Measurements from ENCODE around the gene MAPRE3. TPM values are rescaled to one million over a fixed set of nuclear protein-coding genes. Genes with fewer than 3 reads are reported as not detected.

Gene MAPRE3
- total and polyA plus RNA-seq, 2 donors (not counting 3 experiments of a cell fraction or from before 2014, with no cell fraction given) = 4.4 to 6.1 TPM

DNA sequence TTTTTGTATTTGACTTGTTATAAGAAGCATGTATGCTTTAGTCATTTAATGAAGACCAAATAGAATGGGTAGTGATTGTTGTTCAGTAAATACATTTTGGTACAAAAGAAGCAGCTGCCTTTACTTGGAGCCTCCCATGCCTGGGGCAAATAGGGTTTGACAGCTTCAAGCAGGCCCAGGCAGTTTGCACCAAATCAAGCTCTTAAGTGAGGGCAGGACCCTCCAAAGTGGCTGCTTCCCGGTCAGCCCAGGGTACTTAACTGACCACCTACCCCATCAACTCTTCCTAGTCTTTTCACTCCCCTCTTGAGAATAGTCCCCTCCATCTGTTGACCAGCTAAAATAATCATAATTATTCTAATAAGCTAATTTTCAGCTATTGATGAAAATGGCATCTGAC lies 5.2 kb downstream of the MAPRE3 start:
- dilution Hi-C loops (cut with MboI; ENCODE audit: extremely low pct_ligation_motif_present, low sequenced_read_pairs) (no loop called here), intact Hi-C loops (cut with micrococcal nuclease) (no loop called here)
- H4K20me1 ChIP-seq (replicated peaks; ENCODE audit: control insufficient read depth, extremely low read depth, insufficient read depth, low read length) = no peaks in the 10 kb centered on the region
- H3K27me3 ChIP-seq (ENCODE audit: control insufficient read depth in 2 of 2, insufficient read depth in 2 of 2, low read length in 2 of 2) = peaks cover 6% of the 10 kb centered on the region in 2 experiments
- no peaks in the 10 kb centered on the region for H3K36me3 ChIP-seq (ENCODE audit: control insufficient read depth in 2 of 2, extremely low read depth in 1 of 2, insufficient read depth in 2 of 2, low read length in 2 of 2)
- no peak for TF ChIP-seq MAX (IDR thresholded peaks at IDR 0.05; ENCODE audit: insufficient read depth, insufficient read length)
- no peaks in the 10 kb centered on the region for H3K9me1 ChIP-seq (replicated peaks; ENCODE audit: control insufficient read depth, extremely low read depth, insufficient read depth, low read length)
- no peaks in the 10 kb centered on the region for H3K79me2 ChIP-seq (ENCODE audit: control insufficient read depth, insufficient read depth, low read length)
- BruUV-seq (replicated peaks) = no TSS peak
- DNase-seq (ENCODE audit: low read depth, low spot score) = no peak
- no peak overlapping the region for H3K9ac ChIP-seq (replicated peaks; ENCODE audit: extremely low read depth, insufficient read depth, low read length)
- H2AFZ ChIP-seq (ENCODE audit: low read depth, low read length) = no peak overlapping the region
- FAIRE-seq = no peak
- H3K27ac ChIP-seq (ENCODE audit: insufficient read depth, low read depth, low read length) = no peak overlapping the region
- CTCF ChIA-PET = interaction anchor here (0.7 to 2.1 kb wide), 9 partner anchors 8 to 129 kb away, joined by 3 to 6 read pairs (median 3); no protein-coding TSS in a partner anchor
- H3K4me3 ChIP-seq (replicated peaks in 1 of 3; ENCODE audit: insufficient read depth in 1 of 3, low read depth in 1 of 3, low read length in 3 of 3) = no peak overlapping the region
- no peak overlapping the region for H3K4me2 ChIP-seq (ENCODE audit: insufficient read depth, low read length)
- peaks cover 2% of the 10 kb centered on the region for H3K4me1 ChIP-seq (ENCODE audit: control insufficient read depth, extremely low read depth, insufficient read depth, low read length)
- POLR2A ChIA-PET = no interaction called here
- no peaks in the 10 kb centered on the region for H3K9me3 ChIP-seq (replicated peaks; ENCODE audit: control insufficient read depth, insufficient read depth, low read length)

DNA sequence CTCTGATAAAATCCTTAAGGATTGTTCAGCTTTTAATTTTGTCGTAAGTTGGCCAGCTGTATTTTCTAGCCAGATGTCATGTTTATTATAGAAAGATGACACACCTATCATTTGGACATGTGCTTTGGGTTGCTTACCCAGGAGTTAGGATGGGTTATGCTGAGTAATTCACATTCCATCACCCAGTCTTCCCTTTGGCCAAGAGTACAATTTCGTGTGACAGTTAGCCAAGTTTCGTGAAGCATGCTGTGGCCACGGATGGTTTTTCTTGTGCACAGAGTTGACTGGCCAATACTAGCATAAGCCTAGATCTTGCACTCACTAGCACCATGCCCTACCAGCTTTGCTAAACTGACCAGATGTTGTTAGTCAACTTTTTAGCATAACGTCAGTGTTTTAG lies 5.8 kb downstream of the MAPRE3 start:
- FAIRE-seq (no peak), DNase-seq (ENCODE audit: low read depth, low spot score) (no peak)
- H3K27ac ChIP-seq (ENCODE audit: insufficient read depth, low read depth, low read length) = no peak overlapping the region
- H3K4me2 ChIP-seq (ENCODE audit: insufficient read depth, low read length) = no peak overlapping the region
- TF ChIP-seq POLR2A (IDR thresholded peaks at IDR 0.05; ENCODE audit: low read depth, low read length) (no peak), FOS (IDR thresholded peaks at IDR 0.05; ENCODE audit: borderline replicate concordance, insufficient read depth, low read length) (no peak), GATA2 (IDR thresholded peaks at IDR 0.05; ENCODE audit: insufficient read depth, insufficient read length, low read depth, low read length) (no peak), JUN (IDR thresholded peaks at IDR 0.05; ENCODE audit: borderline replicate concordance, insufficient read depth, insufficient read length, low read depth) (no peak), EZH2 (IDR thresholded peaks at IDR 0.05; ENCODE audit: borderline replicate concordance, low read depth, low read length, severe bottlenecking) (no peak)
- TF ChIP-seq, protein P1, sequence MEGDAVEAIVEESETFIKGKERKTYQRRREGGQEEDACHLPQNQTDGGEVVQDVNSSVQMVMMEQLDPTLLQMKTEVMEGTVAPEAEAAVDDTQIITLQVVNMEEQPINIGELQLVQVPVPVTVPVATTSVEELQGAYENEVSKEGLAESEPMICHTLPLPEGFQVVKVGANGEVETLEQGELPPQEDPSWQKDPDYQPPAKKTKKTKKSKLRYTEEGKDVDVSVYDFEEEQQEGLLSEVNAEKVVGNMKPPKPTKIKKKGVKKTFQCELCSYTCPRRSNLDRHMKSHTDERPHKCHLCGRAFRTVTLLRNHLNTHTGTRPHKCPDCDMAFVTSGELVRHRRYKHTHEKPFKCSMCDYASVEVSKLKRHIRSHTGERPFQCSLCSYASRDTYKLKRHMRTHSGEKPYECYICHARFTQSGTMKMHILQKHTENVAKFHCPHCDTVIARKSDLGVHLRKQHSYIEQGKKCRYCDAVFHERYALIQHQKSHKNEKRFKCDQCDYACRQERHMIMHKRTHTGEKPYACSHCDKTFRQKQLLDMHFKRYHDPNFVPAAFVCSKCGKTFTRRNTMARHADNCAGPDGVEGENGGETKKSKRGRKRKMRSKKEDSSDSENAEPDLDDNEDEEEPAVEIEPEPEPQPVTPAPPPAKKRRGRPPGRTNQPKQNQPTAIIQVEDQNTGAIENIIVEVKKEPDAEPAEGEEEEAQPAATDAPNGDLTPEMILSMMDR (IDR thresholded peaks at IDR 0.05; ENCODE audit: extremely low read depth in 1 of 2, insufficient read depth in 1 of 2, low read depth in 1 of 2, low read length in 2 of 2) = no peak
- intact Hi-C loops (cut with micrococcal nuclease) = no loop called here
- H3K36me3 ChIP-seq (ENCODE audit: control insufficient read depth in 2 of 2, extremely low read depth in 1 of 2, insufficient read depth in 2 of 2, low read length in 2 of 2) = no peaks in the 10 kb centered on the region
- H2AFZ ChIP-seq (ENCODE audit: low read depth, low read length) = no peak overlapping the region
- H3K9me1 ChIP-seq (replicated peaks; ENCODE audit: control insufficient read depth, extremely low read depth, insufficient read depth, low read length) = no peaks in the 10 kb centered on the region
- H3K9me3 ChIP-seq (replicated peaks; ENCODE audit: control insufficient read depth, insufficient read depth, low read length) = no peaks in the 10 kb centered on the region
- ChIA-PET CTCF (interaction anchor here (0.7 to 3.2 kb wide), 7 partner anchors 9 to 130 kb away, joined by 3 to 16 read pairs (median 4); no protein-coding TSS in a partner anchor), POLR2A (no interaction called here)
- no peaks in the 10 kb centered on the region for H3K4me1 ChIP-seq (ENCODE audit: control insufficient read depth, extremely low read depth, insufficient read depth, low read length)
- no peaks in the 10 kb centered on the region for H3K79me2 ChIP-seq (ENCODE audit: control insufficient read depth, insufficient read depth, low read length)
- no TSS peak for BruUV-seq (replicated peaks)
- H4K20me1 ChIP-seq (replicated peaks; ENCODE audit: control insufficient read depth, extremely low read depth, insufficient read depth, low read length) = no peaks in the 10 kb centered on the region
- peaks cover 6% of the 10 kb centered on the region in 2 experiments for H3K27me3 ChIP-seq (ENCODE audit: control insufficient read depth in 2 of 2, insufficient read depth in 2 of 2, low read length in 2 of 2)
- H3K4me3 ChIP-seq (replicated peaks in 1 of 3; ENCODE audit: insufficient read depth in 1 of 3, low read depth in 1 of 3, low read length in 3 of 3) = no peak overlapping the region
- dilution Hi-C loops (cut with MboI; ENCODE audit: extremely low pct_ligation_motif_present, low sequenced_read_pairs) = no loop called here
- H3K9ac ChIP-seq (replicated peaks; ENCODE audit: extremely low read depth, insufficient read depth, low read length) = no peak overlapping the region

All from endothelial cell of umbilical vein (primary cell).